ENCODE measurements around the gene CLBA1.
"Not testable (repeated sequence)": the region's sequence is repeated elsewhere in the genome, so short reads cannot be mapped to it uniquely, and the experiment has no call there.

Gene CLBA1

DNA sequence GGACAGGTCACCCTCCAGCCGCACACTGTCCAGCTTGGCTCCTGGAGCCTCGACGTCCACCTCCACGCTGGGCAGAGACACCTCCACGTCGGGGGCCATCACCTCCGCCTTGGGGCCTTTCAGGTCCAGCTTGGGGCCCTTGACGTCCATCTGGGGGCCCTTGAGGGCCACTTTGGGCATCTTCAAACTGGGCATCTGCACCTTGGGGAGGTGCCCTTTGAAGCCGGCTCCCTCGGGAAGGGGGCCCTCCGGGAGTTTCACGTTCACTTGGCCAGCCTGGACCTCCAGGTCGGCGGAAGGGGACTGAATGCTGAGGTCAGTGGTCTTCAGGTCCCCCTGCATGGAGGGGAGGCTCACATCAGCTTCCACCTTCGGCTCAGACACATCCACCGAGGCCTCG is 35.6 kb upstream of the CLBA1 start:
- Histone ChIP-seq H3K36me3 (ENCODE audit: control insufficient read depth, low read length) (no peaks in the 10 kb centered on the region), H3K4me2 (ENCODE audit: low read length) (no peak overlapping the region), H3K9me3 (ENCODE audit: control insufficient read depth, insufficient read depth, low read length) (no peaks in the 10 kb centered on the region), H3K4me3 (ENCODE audit: low read length) (no peak overlapping the region), H3K4me1 (ENCODE audit: control insufficient read depth, low read length) (no peaks in the 10 kb centered on the region), H3K27me3 (ENCODE audit: control insufficient read depth, low read length) (no peaks in the 10 kb centered on the region), H3K27ac (ENCODE audit: low read depth, low read length) (no peak overlapping the region), H3F3A (ENCODE audit: control insufficient read depth, insufficient read depth) (no peaks in the 10 kb centered on the region), H3K9me2 (replicated peaks; ENCODE audit: control insufficient read depth, low read length) (no peaks in the 10 kb centered on the region), H3K79me2 (ENCODE audit: control insufficient read depth, low read length) (no peaks in the 10 kb centered on the region), H4K20me1 (ENCODE audit: control insufficient read depth, insufficient read depth, low read depth, low read length) (no peaks in the 10 kb centered on the region)
- no peak for TF ChIP-seq EZH2phosphoT487 (IDR thresholded peaks at IDR 0.05; ENCODE audit: borderline replicate concordance, low read length)
- TF ChIP-seq, protein P1, sequence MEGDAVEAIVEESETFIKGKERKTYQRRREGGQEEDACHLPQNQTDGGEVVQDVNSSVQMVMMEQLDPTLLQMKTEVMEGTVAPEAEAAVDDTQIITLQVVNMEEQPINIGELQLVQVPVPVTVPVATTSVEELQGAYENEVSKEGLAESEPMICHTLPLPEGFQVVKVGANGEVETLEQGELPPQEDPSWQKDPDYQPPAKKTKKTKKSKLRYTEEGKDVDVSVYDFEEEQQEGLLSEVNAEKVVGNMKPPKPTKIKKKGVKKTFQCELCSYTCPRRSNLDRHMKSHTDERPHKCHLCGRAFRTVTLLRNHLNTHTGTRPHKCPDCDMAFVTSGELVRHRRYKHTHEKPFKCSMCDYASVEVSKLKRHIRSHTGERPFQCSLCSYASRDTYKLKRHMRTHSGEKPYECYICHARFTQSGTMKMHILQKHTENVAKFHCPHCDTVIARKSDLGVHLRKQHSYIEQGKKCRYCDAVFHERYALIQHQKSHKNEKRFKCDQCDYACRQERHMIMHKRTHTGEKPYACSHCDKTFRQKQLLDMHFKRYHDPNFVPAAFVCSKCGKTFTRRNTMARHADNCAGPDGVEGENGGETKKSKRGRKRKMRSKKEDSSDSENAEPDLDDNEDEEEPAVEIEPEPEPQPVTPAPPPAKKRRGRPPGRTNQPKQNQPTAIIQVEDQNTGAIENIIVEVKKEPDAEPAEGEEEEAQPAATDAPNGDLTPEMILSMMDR (IDR thresholded peaks at IDR 0.05; ENCODE audit: low read depth, low read length, poor library complexity, severe bottlenecking), result no peak

- H3K9me3 ChIP-seq (ENCODE audit: control insufficient read depth, insufficient read depth, low read length); H3K9me2 ChIP-seq (replicated peaks; ENCODE audit: control insufficient read depth, low read length); H3K4me1 ChIP-seq (ENCODE audit: control insufficient read depth, low read length); H3K27ac ChIP-seq (ENCODE audit: low read depth, low read length); H3K36me3 ChIP-seq (ENCODE audit: control insufficient read depth, low read length); H4K20me1 ChIP-seq (ENCODE audit: control insufficient read depth, insufficient read depth, low read depth, low read length); H3K79me2 ChIP-seq (ENCODE audit: control insufficient read depth, low read length); H3K4me3 ChIP-seq (ENCODE audit: low read length); H3K27me3 ChIP-seq (ENCODE audit: control insufficient read depth, low read length); H3F3A ChIP-seq (ENCODE audit: control insufficient read depth, insufficient read depth); H3K4me2 ChIP-seq (ENCODE audit: low read length): not testable (repeated sequence)
Measured at GRCh38 chr14:104950701-104951100, 34.9 kb upstream of the CLBA1 start.

DNA sequence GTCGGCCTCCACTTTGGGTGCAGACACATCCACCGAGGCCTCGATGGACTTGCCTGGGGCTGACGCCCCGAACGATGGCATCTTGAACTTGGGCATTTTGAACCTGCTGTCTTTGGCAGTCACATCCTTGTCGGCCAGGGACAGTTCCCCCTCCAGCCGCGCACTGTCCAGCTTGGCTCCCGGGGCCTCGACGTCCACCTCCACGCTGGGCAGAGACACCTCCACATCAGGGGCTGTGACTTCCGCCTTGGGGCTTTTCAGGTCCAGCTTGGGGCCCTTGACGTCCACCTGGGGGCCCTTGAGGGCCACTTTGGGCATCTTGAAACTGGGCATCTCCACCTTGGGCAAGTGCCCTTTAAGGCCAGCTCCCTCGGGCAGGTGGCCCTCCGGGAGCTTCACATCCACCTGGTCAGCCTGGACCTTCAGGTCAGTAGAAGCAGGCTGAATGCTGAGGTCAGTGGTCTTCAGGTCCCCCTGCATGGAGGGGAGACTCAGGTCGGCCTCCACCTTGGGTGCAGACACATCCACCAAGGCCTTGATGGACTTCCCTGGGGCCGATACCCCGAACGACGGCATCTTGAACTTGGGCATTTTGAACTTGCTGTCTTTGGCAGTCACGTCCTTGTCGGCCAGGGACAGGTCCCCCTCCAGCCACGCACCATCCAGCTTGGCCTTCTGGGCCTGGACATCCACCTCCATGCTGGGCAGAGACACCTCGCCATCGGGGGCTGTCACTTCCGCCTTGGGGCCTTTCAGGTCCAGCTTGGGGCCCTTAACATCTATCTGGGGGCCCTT is 33.5 kb upstream of the CLBA1 start:
- H3K27me3 ChIP-seq (ENCODE audit: control insufficient read depth, low read length), result not testable (repeated sequence)

GRCh38 chr14:104953097-104953496 is 32.5 kb upstream of the CLBA1 start:
- Histone ChIP-seq H3K27ac (ENCODE audit: low read depth, low read length) (no peak overlapping the region), H4K20me1 (ENCODE audit: control insufficient read depth, insufficient read depth, low read depth, low read length) (no peaks in the 10 kb centered on the region), H3K9me3 (ENCODE audit: control insufficient read depth, insufficient read depth, low read length) (no peaks in the 10 kb centered on the region), H3K4me1 (ENCODE audit: control insufficient read depth, low read length) (no peaks in the 10 kb centered on the region), H3K4me2 (ENCODE audit: low read length) (no peak overlapping the region), H3K4me3 (ENCODE audit: low read length) (no peak overlapping the region), H3K27me3 (ENCODE audit: control insufficient read depth, low read length) (0 out of 2 replicates have a peak, but pooled peaks cover 2% of the 10 kb centered on the region), H3F3A (ENCODE audit: control insufficient read depth, insufficient read depth) (no peaks in the 10 kb centered on the region), H3K79me2 (ENCODE audit: control insufficient read depth, low read length) (no peaks in the 10 kb centered on the region), H3K9me2 (replicated peaks; ENCODE audit: control insufficient read depth, low read length) (no peaks in the 10 kb centered on the region), H3K36me3 (ENCODE audit: control insufficient read depth, low read length) (no peaks in the 10 kb centered on the region)
- TF ChIP-seq EZH2phosphoT487 (IDR thresholded peaks at IDR 0.05; ENCODE audit: borderline replicate concordance, low read length), result no peak

More for the DNA sequence above, 33.5 kb upstream of the CLBA1 start:
- H3K4me3 ChIP-seq (ENCODE audit: low read length); H3K9me2 ChIP-seq (replicated peaks; ENCODE audit: control insufficient read depth, low read length); H3K79me2 ChIP-seq (ENCODE audit: control insufficient read depth, low read length); H3K4me1 ChIP-seq (ENCODE audit: control insufficient read depth, low read length); H3F3A ChIP-seq (ENCODE audit: control insufficient read depth, insufficient read depth); H3K9me3 ChIP-seq (ENCODE audit: control insufficient read depth, insufficient read depth, low read length); H4K20me1 ChIP-seq (ENCODE audit: control insufficient read depth, insufficient read depth, low read depth, low read length); H3K27ac ChIP-seq (ENCODE audit: low read depth, low read length); H3K4me2 ChIP-seq (ENCODE audit: low read length); H3K36me3 ChIP-seq (ENCODE audit: control insufficient read depth, low read length): not testable (repeated sequence)

Measured in DOHH2 (cell line).